Activated CD4-positive, alpha-beta T cell treated with anti-CD3 and anti-CD28 coated beads, Interleukin-2, amount 50 U/mL, for 1 hour (primary cell): ENCODE measurements around the gene BBS9.
"Not testable (repeated sequence)": the region's sequence is repeated elsewhere in the genome, so short reads cannot be mapped to it uniquely, and the experiment has no call there.

Experiments
- DNase-seq: peaks from one replicate; pipeline ENCODE4 v3.0.0-alpha.2; 2020

Gene BBS9

GRCh38 chr7:33287738-33288137, 158.4 kb downstream of the BBS9 start:
- no peak for DNase-seq

- no peak for DNase-seq
These were observed 169.5 kb downstream of the BBS9 start for GRCh38 chr7:33298848-33299247.

GRCh38 chr7:33299425-33299824, 170.1 kb downstream of the BBS9 start:
- no peak for DNase-seq

- no peak for DNase-seq
These were observed 170.8 kb downstream of the BBS9 start for GRCh38 chr7:33300131-33300530.

GRCh38 chr7:33300742-33301141, 171.4 kb downstream of the BBS9 start:
- no peak for DNase-seq

GRCh38 chr7:33303978-33304557, 174.7 kb downstream of the BBS9 start:
- not testable (repeated sequence) for DNase-seq

GRCh38 chr7:33307205-33307604, 177.8 kb downstream of the BBS9 start:
- no peak for DNase-seq

- DNase-seq, result no peak
These were observed 181.2 kb downstream of the BBS9 start for GRCh38 chr7:33310546-33310945.

- DNase-seq, result no peak
These were observed 196.6 kb downstream of the BBS9 start for GRCh38 chr7:33325754-33326484.

- no peak for DNase-seq
These were observed 197.1 kb downstream of the BBS9 start for GRCh38 chr7:33326485-33326848.

- no peak for DNase-seq
These were observed 198.1 kb downstream of the BBS9 start for GRCh38 chr7:33327427-33327826.

GRCh38 chr7:33334349-33334748, 205.0 kb downstream of the BBS9 start:
- no peak for DNase-seq

GRCh38 chr7:33336820-33337219, 207.5 kb downstream of the BBS9 start:
- DNase-seq, result no peak

GRCh38 chr7:33339074-33339790, 209.9 kb downstream of the BBS9 start:
- no peak for DNase-seq

GRCh38 chr7:33346055-33346454, 216.7 kb downstream of the BBS9 start:
- no peak for DNase-seq

GRCh38 chr7:33350577-33350976, 221.2 kb downstream of the BBS9 start:
- DNase-seq, result no peak

- DNase-seq, result no peak
These were observed 222.3 kb downstream of the BBS9 start for GRCh38 chr7:33351709-33352108.

GRCh38 chr7:33354201-33354600, 224.8 kb downstream of the BBS9 start:
- no peak for DNase-seq

- no peak for DNase-seq
These were observed 226.0 kb downstream of the BBS9 start for GRCh38 chr7:33355386-33355785.

GRCh38 chr7:33356336-33356735, 227.0 kb downstream of the BBS9 start:
- no peak for DNase-seq

- DNase-seq, result no peak
These were observed 228.5 kb downstream of the BBS9 start for GRCh38 chr7:33357846-33358245.

- DNase-seq, result no peak
These were observed 240.5 kb downstream of the BBS9 start for GRCh38 chr7:33369888-33370287.

- DNase-seq, result no peak
These were observed 243.8 kb downstream of the BBS9 start for GRCh38 chr7:33373195-33373594.

- DNase-seq, result no peak
These were observed 250.6 kb downstream of the BBS9 start for GRCh38 chr7:33379891-33380525.
